ENCODE measurements around the gene NFIC.

The NFIC gene

DNA sequence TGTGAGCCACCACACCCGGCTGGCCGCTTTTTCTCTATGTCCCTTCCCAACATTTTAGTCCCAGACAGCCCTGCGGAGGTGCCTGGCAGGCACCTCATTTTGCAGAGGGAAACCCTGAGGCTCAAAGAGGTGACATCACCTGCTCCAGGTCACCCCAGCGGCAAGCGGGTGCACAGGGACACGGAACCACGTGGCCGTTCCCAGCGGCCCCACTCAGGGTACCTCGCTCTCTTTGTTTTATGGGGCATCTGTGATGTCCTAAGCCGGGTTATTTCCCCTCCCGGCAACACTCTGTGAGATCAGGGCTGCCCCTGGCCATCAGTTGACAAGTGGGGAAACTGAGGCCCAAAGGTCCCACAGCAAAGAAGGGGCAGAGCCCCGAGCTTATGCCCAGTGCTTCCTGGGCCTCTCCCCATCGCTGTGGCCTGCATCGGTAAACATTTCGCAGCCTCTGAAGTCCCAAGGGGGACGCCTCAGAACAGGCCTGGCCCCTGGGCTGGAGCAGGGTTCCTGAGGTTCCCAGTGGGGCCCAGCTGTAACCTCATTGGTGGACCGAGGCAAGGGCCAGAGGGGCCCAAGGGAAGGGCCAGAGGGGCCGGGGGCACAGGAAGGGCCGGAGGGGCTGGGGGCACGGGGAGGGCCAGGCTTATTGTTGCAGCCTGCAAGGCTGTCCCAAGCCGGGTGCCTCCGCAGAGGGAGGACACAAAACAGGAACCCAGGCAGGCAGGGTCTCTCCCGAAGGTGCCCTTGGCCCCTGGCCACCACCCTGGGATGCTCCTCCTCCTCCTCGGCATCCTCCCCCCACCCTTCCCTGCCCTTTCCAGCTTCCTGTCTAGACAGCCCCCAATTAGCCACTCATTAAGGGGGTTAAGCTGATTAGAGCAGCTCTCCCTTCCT, 75.0 kb downstream of the NFIC start:
- ATAC-seq (ENCODE audit: insufficient read depth, low read depth): no peak
- TF ChIP-seq EZH2 (IDR thresholded peaks at IDR 0.05; ENCODE audit: borderline replicate concordance, low read depth, low read length, severe bottlenecking) (no peak), CTCF (IDR thresholded peaks at IDR 0.05; ENCODE audit: borderline replicate concordance, extremely low read depth, low read length, poor library complexity, severe bottlenecking) (no peak)
- H3K9me3 ChIP-seq (ENCODE audit: insufficient read depth, low read length, severe bottlenecking): no peaks in the 10 kb centered on the region
- no peak overlapping the region for H2AFZ ChIP-seq (ENCODE audit: low read depth, low read length)
- H3K4me2 ChIP-seq (ENCODE audit: insufficient read depth, low read length): no peak overlapping the region
- H4K20me1 ChIP-seq (ENCODE audit: insufficient read depth, low read length): peaks cover 19% of the 10 kb centered on the region
- H3K27ac ChIP-seq (ENCODE audit: low read length): no peak overlapping the region
- H3K27me3 ChIP-seq (ENCODE audit: insufficient read depth, low read length, poor library complexity): no peaks in the 10 kb centered on the region
- H3K79me2 ChIP-seq (ENCODE audit: insufficient read depth, low read length): peaks cover 52% of the 10 kb centered on the region; the same call in 1 of the 2 replicates
- no peak overlapping the region for H3K4me3 ChIP-seq (ENCODE audit: low read depth in 1 of 2, low read length in 2 of 2)
- no peaks in the 10 kb centered on the region for H3K4me1 ChIP-seq (ENCODE audit: insufficient read depth, low read length)
- H3K36me3 ChIP-seq (ENCODE audit: insufficient read depth, low read length): peaks cover 58% of the 10 kb centered on the region
- DNase-seq: no peak
- H3K9ac ChIP-seq (ENCODE audit: low read depth, low read length): no peak overlapping the region

GRCh38 chr19:3441986-3442329, 75.6 kb downstream of the NFIC start:
- H4K20me1 ChIP-seq (ENCODE audit: insufficient read depth, low read length): peaks cover 19% of the 10 kb centered on the region
- H3K36me3 ChIP-seq (ENCODE audit: insufficient read depth, low read length): peaks cover 57% of the 10 kb centered on the region
- H3K4me1 ChIP-seq (ENCODE audit: insufficient read depth, low read length): no peaks in the 10 kb centered on the region
- no peak overlapping the region for H2AFZ ChIP-seq (ENCODE audit: low read depth, low read length)
- no peak overlapping the region for H3K4me2 ChIP-seq (ENCODE audit: insufficient read depth, low read length)
- H3K9ac ChIP-seq (ENCODE audit: low read depth, low read length): no peak overlapping the region
- TF ChIP-seq CTCF (IDR thresholded peaks at IDR 0.05; ENCODE audit: borderline replicate concordance, extremely low read depth, low read length, poor library complexity, severe bottlenecking) (no peak), EZH2 (IDR thresholded peaks at IDR 0.05; ENCODE audit: borderline replicate concordance, low read depth, low read length, severe bottlenecking) (no peak)
- no peaks in the 10 kb centered on the region for H3K27me3 ChIP-seq (ENCODE audit: insufficient read depth, low read length, poor library complexity)
- H3K9me3 ChIP-seq (ENCODE audit: insufficient read depth, low read length, severe bottlenecking): no peaks in the 10 kb centered on the region
- H3K79me2 ChIP-seq (ENCODE audit: insufficient read depth, low read length): peaks cover 51% of the 10 kb centered on the region; the same call in 1 of the 2 replicates
- ATAC-seq (ENCODE audit: insufficient read depth, low read depth) (no peak), DNase-seq (no peak)
- H3K27ac ChIP-seq (ENCODE audit: low read length): no peak overlapping the region
- no peak overlapping the region for H3K4me3 ChIP-seq (ENCODE audit: low read depth in 1 of 2, low read length in 2 of 2)

DNA sequence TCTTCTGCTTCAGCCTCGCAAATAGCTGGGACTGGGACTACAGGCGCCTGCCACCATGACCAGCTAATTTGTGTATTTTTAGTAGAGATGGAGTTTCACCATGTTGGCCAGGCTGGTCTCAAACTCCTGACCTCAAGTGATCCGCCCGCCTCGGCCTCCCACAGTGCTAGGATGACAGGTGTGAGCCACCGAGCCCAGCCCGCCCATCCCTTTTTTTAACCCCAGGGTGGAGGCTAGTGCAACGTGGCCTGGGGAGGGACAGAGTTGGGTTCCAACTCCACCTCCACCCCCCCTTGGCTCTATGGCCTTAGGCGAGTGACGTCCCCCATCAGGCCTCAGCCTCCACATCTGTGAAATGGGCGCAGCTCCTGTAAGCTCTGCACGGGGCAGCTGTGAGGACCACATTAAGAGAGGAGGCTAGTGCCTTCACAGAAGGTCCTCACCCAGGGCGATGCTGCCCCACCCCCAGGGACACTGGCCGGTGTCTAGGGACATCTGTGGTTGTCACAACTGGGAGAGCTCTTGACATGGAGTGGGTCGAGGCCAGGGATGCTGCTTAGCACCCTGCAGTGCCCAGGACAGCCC, 76.2 kb downstream of the NFIC start:
- no peak overlapping the region for H3K4me2 ChIP-seq (ENCODE audit: insufficient read depth, low read length)
- peaks cover 19% of the 10 kb centered on the region for H4K20me1 ChIP-seq (ENCODE audit: insufficient read depth, low read length)
- H3K79me2 ChIP-seq (ENCODE audit: insufficient read depth, low read length): peaks cover 51% of the 10 kb centered on the region; the same call in 1 of the 2 replicates
- H2AFZ ChIP-seq (ENCODE audit: low read depth, low read length): no peak overlapping the region
- TF ChIP-seq CTCF (IDR thresholded peaks at IDR 0.05; ENCODE audit: borderline replicate concordance, extremely low read depth, low read length, poor library complexity, severe bottlenecking) (no peak), EZH2 (IDR thresholded peaks at IDR 0.05; ENCODE audit: borderline replicate concordance, low read depth, low read length, severe bottlenecking) (no peak)
- H3K4me3 ChIP-seq (ENCODE audit: low read depth in 1 of 2, low read length in 2 of 2): no peak overlapping the region
- no peaks in the 10 kb centered on the region for H3K27me3 ChIP-seq (ENCODE audit: insufficient read depth, low read length, poor library complexity)
- H3K9ac ChIP-seq (ENCODE audit: low read depth, low read length): no peak overlapping the region
- peaks cover 57% of the 10 kb centered on the region for H3K36me3 ChIP-seq (ENCODE audit: insufficient read depth, low read length)
- ATAC-seq (ENCODE audit: insufficient read depth, low read depth) (no peak), DNase-seq (no peak)
- no peaks in the 10 kb centered on the region for H3K4me1 ChIP-seq (ENCODE audit: insufficient read depth, low read length)
- no peaks in the 10 kb centered on the region for H3K9me3 ChIP-seq (ENCODE audit: insufficient read depth, low read length, severe bottlenecking)
- no peak overlapping the region for H3K27ac ChIP-seq (ENCODE audit: low read length)

Data from DND-41 (cell line).